PFSK-1 (cell line): ENCODE measurements around the gene IL4R.

Source experiments
- POLR2AphosphoS5 ChIP-seq: IDR thresholded peaks from 2 replicates; pipeline ENCODE4 v1.6.1; 2012; ENCODE audit warnings: low read depth, mild to moderate bottlenecking, control low read depth, low read length, moderate library complexity
- SIN3A ChIP-seq: IDR thresholded peaks from 2 replicates; pipeline ENCODE4 v1.6.1; 2012; ENCODE audit warnings: mild to moderate bottlenecking, low read length, moderate library complexity, borderline replicate concordance; ENCODE audit not compliant: insufficient read depth
- TAF1 ChIP-seq: IDR thresholded peaks from 2 replicates; pipeline ENCODE4 v1.6.1; 2012; ENCODE audit warnings: low read length, control low read depth, borderline replicate concordance; ENCODE audit not compliant: insufficient read depth

DNA sequence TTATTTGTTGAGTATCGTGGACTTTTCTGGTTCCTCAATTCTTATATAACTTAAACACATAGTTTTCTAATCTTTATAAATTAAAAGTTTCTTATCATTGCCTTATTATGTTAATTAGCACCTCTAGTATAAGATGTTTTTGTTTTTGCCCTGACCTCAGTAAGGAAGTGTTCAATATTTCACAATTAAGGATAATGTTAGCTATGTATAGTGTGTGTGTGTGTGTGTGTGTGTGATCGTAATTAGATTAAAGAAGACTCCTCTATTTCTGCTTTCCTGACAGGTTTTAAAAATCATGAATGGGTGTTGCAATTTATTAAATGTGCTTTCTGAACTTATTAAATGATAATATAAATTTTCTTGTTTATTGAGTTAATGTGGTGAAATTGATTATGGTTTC, 100.2 kb downstream of the IL4R start:
- TF ChIP-seq TAF1: no peak
- no peak for TF ChIP-seq POLR2AphosphoS5
- no peak for TF ChIP-seq SIN3A
